Measurements from ENCODE around the gene SLC26A6. TPM values are rescaled to one million over a fixed set of nuclear protein-coding genes. Genes with fewer than 3 reads are reported as not detected.

The SLC26A6 gene
- total RNA-seq, 5 donors from 2014 or later (not counting 1 experiment from before 2014, with no cell fraction given): 16.2 to 36.4 (median 29.2) TPM

DNA sequence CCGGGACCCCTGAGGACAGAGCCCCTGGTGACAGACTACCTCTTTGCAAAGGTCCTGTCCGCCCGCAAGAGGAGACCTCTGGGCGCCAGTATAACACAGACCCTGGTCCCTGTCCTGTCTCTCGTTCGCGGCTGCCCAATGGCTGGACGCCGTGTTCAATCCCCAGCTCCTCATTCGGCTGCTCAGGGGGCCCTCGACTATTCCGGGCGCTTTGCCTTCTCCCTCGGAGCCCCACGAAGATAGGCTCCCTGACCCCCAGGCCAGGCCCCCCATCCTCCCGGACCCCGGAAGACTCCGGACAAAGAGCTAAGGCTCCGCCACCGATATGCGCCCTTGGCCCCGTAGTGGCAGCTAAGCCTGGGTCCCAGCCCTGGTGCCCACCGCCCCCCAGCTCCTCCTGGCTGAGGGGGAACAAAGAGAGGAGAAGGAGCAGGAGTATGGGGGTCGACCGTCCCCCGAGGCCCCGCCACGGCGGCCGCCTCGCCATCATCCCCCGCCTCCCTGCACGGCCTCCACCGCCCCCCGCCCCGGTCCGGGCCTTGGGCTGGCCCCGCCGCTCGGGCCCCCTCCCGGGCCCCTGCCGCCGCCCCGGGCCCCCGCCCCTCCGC, 27.0 kb upstream of the SLC26A6 start:
- Histone ChIP-seq H3K4me3 (ENCODE audit: control insufficient read depth in 1 of 2, extremely low read depth in 1 of 2, low read length in 1 of 2) (peak overlapping the region in 1 of 2 donors; percentile 42), H3K27me3 (replicated peaks in 1 of 2; ENCODE audit: control insufficient read depth in 2 of 2, extremely low read depth in 1 of 2, insufficient read depth in 2 of 2, low read length in 1 of 2) (peaks cover 2 to 62% of the 10 kb centered on the region in 2 experiments), H3K36me3 (ENCODE audit: control insufficient read depth in 2 of 2, extremely low read depth in 1 of 2, insufficient read depth in 1 of 2, low read length in 1 of 2) (no peaks in the 10 kb centered on the region), H3K9me3 (no peaks in the 10 kb centered on the region), H3K27ac (ENCODE audit: low read length) (no peak overlapping the region), H3K4me1 (ENCODE audit: control insufficient read depth in 1 of 2, extremely low read depth in 1 of 2, insufficient read depth in 2 of 2, low read length in 2 of 2) (peaks cover 3 to 40% of the 10 kb centered on the region in 2 experiments)
- ChIA-PET CTCF (no interaction called here), POLR2A (no interaction called here)
- no peak overlapping the region for H3K27ac Mint-ChIP-seq
- H3K27me3 Mint-ChIP-seq: peaks cover 20 to 26% of the 10 kb centered on the region in 2 donors
- WGBS (ENCODE audit: insufficient coverage): 8% methylated on average over 23 of the region's 46 CpGs
- peaks cover 14 to 31% (median 18%) of the 10 kb centered on the region in 3 donors for H3K4me1 Mint-ChIP-seq
- H3K4me3 Mint-ChIP-seq: peak overlapping the region in 1 of 3 donors; percentile 78
- ATAC-seq (replicated peaks in 1 of 4) (no peak), DNase-seq (no peak)
- no peaks in the 10 kb centered on the region for H3K9me3 Mint-ChIP-seq
- H3K36me3 Mint-ChIP-seq: no peaks in the 10 kb centered on the region

- Histone ChIP-seq H3K4me3 (ENCODE audit: control insufficient read depth in 1 of 2, extremely low read depth in 1 of 2, low read length in 1 of 2) (peak overlapping the region; percentile 34 to 42), H3K4me1 (ENCODE audit: control insufficient read depth in 1 of 2, extremely low read depth in 1 of 2, insufficient read depth in 2 of 2, low read length in 2 of 2) (peaks cover 3 to 47% of the 10 kb centered on the region in 2 experiments), H3K27me3 (replicated peaks in 1 of 2; ENCODE audit: control insufficient read depth in 2 of 2, extremely low read depth in 1 of 2, insufficient read depth in 2 of 2, low read length in 1 of 2) (peaks cover 2 to 65% of the 10 kb centered on the region in 2 experiments), H3K36me3 (ENCODE audit: control insufficient read depth in 2 of 2, extremely low read depth in 1 of 2, insufficient read depth in 1 of 2, low read length in 1 of 2) (no peaks in the 10 kb centered on the region), H3K9me3 (no peaks in the 10 kb centered on the region), H3K27ac (ENCODE audit: low read length) (no peak overlapping the region)
- Mint-ChIP-seq H3K9me3 (no peaks in the 10 kb centered on the region), H3K27ac (no peak overlapping the region), H3K4me3 (peak overlapping the region; percentile 13 to 54 (median 21)), H3K27me3 (peaks cover 20 to 26% of the 10 kb centered on the region in 2 donors), H3K4me1 (peaks cover 14 to 36% (median 24%) of the 10 kb centered on the region in 3 donors), H3K36me3 (no peaks in the 10 kb centered on the region)
- DNase-seq (peak; percentile 35 to 86 (median 70)), ATAC-seq (replicated peaks in 1 of 4) (peak; percentile 45 to 63 (median 48))
- ChIA-PET POLR2A (interaction anchor here in 1 of 2 donors (0.5 kb wide), 1 partner anchor 759 kb away, joined by 3 read pairs; no protein-coding TSS in a partner anchor), CTCF (interaction anchor here in 1 of 2 donors (0.6 kb wide), 1 partner anchor 22 kb away, joined by 4 read pairs; no protein-coding TSS in a partner anchor)
- 4% methylated on average over 66 of the region's 67 CpGs for WGBS (ENCODE audit: insufficient coverage)
Observed at GRCh38 chr3:48661501-48662144, 26.4 kb upstream of the SLC26A6 start.

DNA sequence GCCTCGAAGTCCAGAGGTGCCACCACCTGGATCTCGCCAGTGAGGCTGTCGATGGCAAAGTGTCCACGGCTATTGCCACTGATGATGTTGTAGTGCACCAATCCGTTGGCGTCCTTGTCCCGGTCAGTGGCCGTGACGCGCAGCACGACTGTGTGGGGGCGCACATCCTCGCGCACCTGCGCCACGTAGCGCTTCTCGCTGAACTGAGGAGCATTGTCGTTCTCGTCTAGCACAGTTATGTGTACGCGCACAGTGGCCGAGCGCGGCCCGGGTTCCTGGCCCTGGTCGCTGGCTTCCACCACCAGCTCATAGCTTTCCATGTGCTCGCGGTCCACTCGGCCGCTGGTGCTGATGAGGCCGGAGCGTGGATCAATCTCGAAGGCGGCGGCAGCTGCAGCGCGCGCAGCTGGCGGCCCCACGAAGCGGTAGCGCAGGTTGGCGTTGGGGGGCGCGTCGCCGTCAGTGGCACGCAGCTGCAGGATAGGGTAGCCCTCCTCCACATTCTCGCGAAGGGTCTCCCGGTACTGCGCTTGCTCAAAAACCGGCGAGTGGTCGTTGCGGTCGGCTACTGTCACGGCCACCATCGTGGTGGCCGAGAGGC, 25.6 kb upstream of the SLC26A6 start:
- Mint-ChIP-seq H3K9me3 (no peaks in the 10 kb centered on the region), H3K4me3 (peak overlapping the region in 1 of 3 donors; percentile 54), H3K27ac (no peak overlapping the region)

DNA sequence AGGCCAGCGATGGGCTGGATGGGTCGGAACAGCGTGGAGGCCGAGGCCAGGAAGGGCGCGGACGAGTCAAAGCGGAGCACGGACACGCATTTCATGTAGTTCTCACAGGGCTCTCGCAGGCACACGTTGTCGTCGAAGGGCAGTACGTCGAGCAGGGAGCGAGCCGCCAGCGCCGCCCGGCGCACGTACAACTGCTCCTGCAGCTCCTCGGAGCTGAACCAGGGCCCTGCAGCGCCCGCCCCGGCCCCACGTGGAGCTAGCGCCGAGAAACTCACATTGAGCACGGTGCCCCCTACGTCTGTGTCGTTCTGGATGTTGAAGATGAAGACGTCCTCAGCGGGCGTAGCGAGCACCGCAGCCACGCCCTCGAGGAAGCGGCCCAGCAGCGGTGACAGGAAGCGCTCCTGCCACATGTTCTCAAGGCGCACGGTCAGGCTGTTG, 21.6 kb upstream of the SLC26A6 start:
- Mint-ChIP-seq H3K9me3 (no peaks in the 10 kb centered on the region), H3K27ac (peak overlapping the region; percentile 34 to 65), H3K36me3 (no peaks in the 10 kb centered on the region), H3K27me3 (peaks cover 12 to 16% of the 10 kb centered on the region in 2 donors), H3K4me3 (peak overlapping the region; percentile 65 to 74 (median 72)), H3K4me1 (peaks cover 0 to 26% (median 15%) of the 10 kb centered on the region in 3 donors)
- Histone ChIP-seq H3K27me3 (replicated peaks in 1 of 2; ENCODE audit: control insufficient read depth in 2 of 2, extremely low read depth in 1 of 2, insufficient read depth in 2 of 2, low read length in 1 of 2) (peaks cover 2 to 38% of the 10 kb centered on the region in 2 experiments), H3K4me1 (ENCODE audit: control insufficient read depth in 1 of 2, extremely low read depth in 1 of 2, insufficient read depth in 2 of 2, low read length in 2 of 2) (peaks cover 0 to 37% of the 10 kb centered on the region in 2 experiments), H3K36me3 (ENCODE audit: control insufficient read depth in 2 of 2, extremely low read depth in 1 of 2, insufficient read depth in 1 of 2, low read length in 1 of 2) (no peaks in the 10 kb centered on the region), H3K9me3 (no peaks in the 10 kb centered on the region), H3K4me3 (ENCODE audit: control insufficient read depth in 1 of 2, extremely low read depth in 1 of 2, low read length in 1 of 2) (peak overlapping the region; percentile 46 to 52), H3K27ac (ENCODE audit: low read length) (peak overlapping the region; percentile 57)
- DNase-seq (peak in 28 of 35 experiments; percentile 15 to 55 (median 28)), ATAC-seq (replicated peaks in 1 of 4) (peak in 1 of 4 experiments; percentile 15)
- POLR2A ChIA-PET: no interaction called here
- CTCF ChIA-PET: interaction anchor here in 1 of 2 donors (0.6 kb wide), 1 partner anchor 497 kb away, joined by 3 read pairs; no protein-coding TSS in a partner anchor
- 58% methylated on average over 45 of the region's 45 CpGs for WGBS (ENCODE audit: insufficient coverage)

More for the DNA sequence above, 25.6 kb upstream of the SLC26A6 start:
- peaks cover 14 to 37% (median 25%) of the 10 kb centered on the region in 3 donors for H3K4me1 Mint-ChIP-seq
- Histone ChIP-seq H3K9me3 (no peaks in the 10 kb centered on the region), H3K4me3 (ENCODE audit: control insufficient read depth in 1 of 2, extremely low read depth in 1 of 2, low read length in 1 of 2) (peak overlapping the region in 1 of 2 donors; percentile 42), H3K4me1 (ENCODE audit: control insufficient read depth in 1 of 2, extremely low read depth in 1 of 2, insufficient read depth in 2 of 2, low read length in 2 of 2) (peaks cover 3 to 51% of the 10 kb centered on the region in 2 experiments), H3K27ac (ENCODE audit: low read length) (no peak overlapping the region), H3K27me3 (replicated peaks in 1 of 2; ENCODE audit: control insufficient read depth in 2 of 2, extremely low read depth in 1 of 2, insufficient read depth in 2 of 2, low read length in 1 of 2) (peaks cover 2 to 65% of the 10 kb centered on the region in 2 experiments), H3K36me3 (ENCODE audit: control insufficient read depth in 2 of 2, extremely low read depth in 1 of 2, insufficient read depth in 1 of 2, low read length in 1 of 2) (no peaks in the 10 kb centered on the region)
- CTCF ChIA-PET: no interaction called here
- peaks cover 20 to 26% of the 10 kb centered on the region in 2 donors for H3K27me3 Mint-ChIP-seq
- DNase-seq (no peak), ATAC-seq (replicated peaks in 1 of 4) (no peak)
- WGBS (ENCODE audit: insufficient coverage): 68% methylated on average over 61 of the region's 61 CpGs
- no peaks in the 10 kb centered on the region for H3K36me3 Mint-ChIP-seq
- POLR2A ChIA-PET: no interaction called here

DNA sequence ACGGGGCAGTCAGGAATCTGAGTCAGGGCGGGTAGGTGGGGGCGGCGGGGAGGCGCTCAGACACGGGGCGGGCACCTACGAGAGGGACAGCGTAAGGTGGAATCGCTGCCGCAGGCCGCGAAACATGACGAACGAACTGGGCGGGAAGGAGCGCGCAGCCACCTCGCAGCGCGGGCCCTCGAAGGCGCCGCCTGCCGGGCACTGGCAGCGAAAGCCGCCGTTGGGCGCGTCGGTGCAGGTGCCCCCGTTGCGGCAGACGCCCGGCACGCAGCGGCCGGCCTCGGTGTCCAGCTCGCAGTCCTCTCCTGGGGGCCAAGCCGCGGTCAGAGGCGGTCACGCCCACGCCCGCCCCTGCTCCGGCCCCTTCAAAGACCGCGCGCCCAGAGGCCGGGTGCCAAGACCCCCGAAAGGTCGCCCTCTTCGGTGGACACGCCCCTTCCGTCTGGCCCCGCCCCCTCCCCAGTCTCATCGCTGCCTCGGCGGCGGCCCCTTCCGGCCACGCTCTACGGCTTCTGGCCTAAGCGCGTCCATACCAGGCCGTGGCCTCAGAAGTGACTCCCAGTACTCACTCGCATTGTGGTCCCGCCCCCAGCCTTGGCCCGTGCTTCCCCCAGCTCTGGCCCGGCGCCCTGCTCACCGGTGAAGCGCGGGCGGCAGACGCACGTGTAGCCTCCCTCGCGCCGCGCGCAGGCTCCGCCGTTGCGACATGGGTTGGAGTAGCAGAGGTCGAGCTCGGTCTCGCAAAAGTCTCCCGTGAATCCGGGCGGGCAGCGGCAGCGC, 21.0 kb upstream of the SLC26A6 start:
- DNase-seq (peak; percentile 70 to 93 (median 81)), ATAC-seq (replicated peaks in 1 of 4) (peak; percentile 80 to 90 (median 86))
- Histone ChIP-seq H3K4me3 (ENCODE audit: control insufficient read depth in 1 of 2, extremely low read depth in 1 of 2, low read length in 1 of 2) (peak overlapping the region; percentile 46 to 52), H3K9me3 (no peaks in the 10 kb centered on the region), H3K27ac (ENCODE audit: low read length) (peak overlapping the region; percentile 74), H3K36me3 (ENCODE audit: control insufficient read depth in 2 of 2, extremely low read depth in 1 of 2, insufficient read depth in 1 of 2, low read length in 1 of 2) (no peaks in the 10 kb centered on the region), H3K4me1 (ENCODE audit: control insufficient read depth in 1 of 2, extremely low read depth in 1 of 2, insufficient read depth in 2 of 2, low read length in 2 of 2) (peaks cover 0 to 31% of the 10 kb centered on the region in 2 experiments), H3K27me3 (replicated peaks in 1 of 2; ENCODE audit: control insufficient read depth in 2 of 2, extremely low read depth in 1 of 2, insufficient read depth in 2 of 2, low read length in 1 of 2) (peaks cover 2 to 31% of the 10 kb centered on the region in 2 experiments)
- ChIA-PET POLR2A (no interaction called here), CTCF (interaction anchor here in 1 of 2 donors (0.6 kb wide), 1 partner anchor 497 kb away, joined by 3 read pairs; no protein-coding TSS in a partner anchor)
- peaks cover 0 to 20% (median 11%) of the 10 kb centered on the region in 3 donors for H3K4me1 Mint-ChIP-seq
- peaks cover 9 to 16% of the 10 kb centered on the region in 2 donors for H3K27me3 Mint-ChIP-seq
- H3K9me3 Mint-ChIP-seq: no peaks in the 10 kb centered on the region
- WGBS (ENCODE audit: insufficient coverage): 7% methylated on average over 94 of the region's 94 CpGs
- H3K27ac Mint-ChIP-seq: peak overlapping the region in 1 of 2 donors; percentile 55
- no peaks in the 10 kb centered on the region for H3K36me3 Mint-ChIP-seq
- peak overlapping the region; percentile 68 to 79 (median 72) for H3K4me3 Mint-ChIP-seq

All from T-cell (primary cell).